GM19455 (cell line): ENCODE measurements around the gene CCDC183.
"Not testable (repeated sequence)": the region's sequence is repeated elsewhere in the genome, so short reads cannot be mapped to it uniquely, and the experiment has no call there.

Source experiments
- ATAC-seq: cut with Tn5 transposase; IDR thresholded peaks from one replicate; pipeline ENCODE4 v1.9.1; 2021; ENCODE audit not compliant: unreplicated experiment

Gene CCDC183

GRCh38 chr9:136837146-136837855 lies 41.2 kb downstream of the CCDC183 start:
- no peak for ATAC-seq

DNA sequence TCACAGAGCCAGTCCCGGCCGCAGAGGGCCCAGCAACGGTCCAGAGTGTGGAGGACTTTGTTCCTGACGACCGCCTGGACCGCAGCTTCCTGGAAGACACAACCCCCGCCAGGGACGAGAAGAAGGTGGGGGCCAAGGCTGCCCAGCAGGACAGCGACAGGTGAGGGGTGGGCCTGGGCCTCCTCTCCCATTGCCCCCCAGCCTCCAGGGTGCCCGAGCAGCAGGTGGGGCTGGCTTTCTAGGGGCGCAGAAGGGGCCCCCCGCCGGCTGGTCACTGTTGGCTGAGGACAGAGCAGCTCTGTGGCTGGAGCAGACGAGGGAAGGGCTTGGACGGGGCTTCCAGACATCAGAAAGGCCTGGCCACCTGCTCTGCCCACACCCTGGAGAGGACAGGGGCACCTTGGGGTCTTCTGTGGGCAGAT lies 41.7 kb downstream of the CCDC183 start:
- ATAC-seq = not testable (repeated sequence)

GRCh38 chr9:136838314-136839228 lies 42.4 kb downstream of the CCDC183 start:
- ATAC-seq = no peak

GRCh38 chr9:136839229-136840139 lies 43.3 kb downstream of the CCDC183 start:
- ATAC-seq = no peak

- ATAC-seq = no peak
These were observed 44.2 kb downstream of the CCDC183 start for GRCh38 chr9:136840140-136840876.

GRCh38 chr9:136840877-136841645 lies 44.9 kb downstream of the CCDC183 start:
- no peak for ATAC-seq

DNA sequence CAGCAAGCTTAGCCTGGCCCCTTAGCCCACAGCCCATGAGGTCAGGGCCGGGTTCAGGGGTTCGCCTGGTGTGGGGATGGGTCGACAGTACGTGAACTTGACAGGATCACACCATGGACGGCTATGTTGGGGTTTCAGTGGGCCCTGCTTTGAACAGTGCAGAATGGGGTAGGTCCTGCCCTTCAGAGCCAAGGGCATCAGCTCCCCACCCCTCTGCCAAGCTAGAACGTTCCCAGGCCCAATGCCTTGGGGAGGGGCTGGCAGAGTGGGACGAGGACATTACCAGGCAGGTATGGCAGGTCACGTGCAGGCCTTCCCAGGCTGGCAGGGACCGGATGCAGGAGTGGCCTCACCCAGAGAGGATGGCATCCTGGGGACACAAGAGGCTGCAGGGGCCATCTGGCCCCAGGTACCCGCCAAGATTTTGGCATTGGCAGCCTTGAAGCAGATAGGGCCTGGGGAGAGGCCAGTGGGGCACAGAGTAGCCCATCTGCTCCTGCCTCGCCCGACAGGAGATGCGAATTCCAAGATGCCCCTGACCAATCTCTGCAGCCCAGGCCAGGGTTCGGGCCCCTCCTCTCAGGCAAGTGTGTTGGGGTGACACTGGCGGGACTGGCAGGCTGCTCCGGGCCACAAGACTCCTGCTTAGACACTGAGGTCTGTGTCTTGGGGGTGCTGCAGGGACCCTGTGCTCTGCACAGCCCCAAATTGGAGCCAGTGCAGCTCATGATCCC lies 45.7 kb downstream of the CCDC183 start:
- not testable (repeated sequence) for ATAC-seq

- peak; percentile 70 for ATAC-seq
These were observed 46.3 kb downstream of the CCDC183 start, which contains the start of gene AJM1 for GRCh38 chr9:136842380-136842948. Gene AJM1 (plus strand): TSS chr9:136842478. CDS start chr9:136844415, 1,937 bp downstream.

- not testable (repeated sequence) for ATAC-seq
These were observed 47.1 kb downstream of the CCDC183 start for GRCh38 chr9:136843159-136843800.

DNA sequence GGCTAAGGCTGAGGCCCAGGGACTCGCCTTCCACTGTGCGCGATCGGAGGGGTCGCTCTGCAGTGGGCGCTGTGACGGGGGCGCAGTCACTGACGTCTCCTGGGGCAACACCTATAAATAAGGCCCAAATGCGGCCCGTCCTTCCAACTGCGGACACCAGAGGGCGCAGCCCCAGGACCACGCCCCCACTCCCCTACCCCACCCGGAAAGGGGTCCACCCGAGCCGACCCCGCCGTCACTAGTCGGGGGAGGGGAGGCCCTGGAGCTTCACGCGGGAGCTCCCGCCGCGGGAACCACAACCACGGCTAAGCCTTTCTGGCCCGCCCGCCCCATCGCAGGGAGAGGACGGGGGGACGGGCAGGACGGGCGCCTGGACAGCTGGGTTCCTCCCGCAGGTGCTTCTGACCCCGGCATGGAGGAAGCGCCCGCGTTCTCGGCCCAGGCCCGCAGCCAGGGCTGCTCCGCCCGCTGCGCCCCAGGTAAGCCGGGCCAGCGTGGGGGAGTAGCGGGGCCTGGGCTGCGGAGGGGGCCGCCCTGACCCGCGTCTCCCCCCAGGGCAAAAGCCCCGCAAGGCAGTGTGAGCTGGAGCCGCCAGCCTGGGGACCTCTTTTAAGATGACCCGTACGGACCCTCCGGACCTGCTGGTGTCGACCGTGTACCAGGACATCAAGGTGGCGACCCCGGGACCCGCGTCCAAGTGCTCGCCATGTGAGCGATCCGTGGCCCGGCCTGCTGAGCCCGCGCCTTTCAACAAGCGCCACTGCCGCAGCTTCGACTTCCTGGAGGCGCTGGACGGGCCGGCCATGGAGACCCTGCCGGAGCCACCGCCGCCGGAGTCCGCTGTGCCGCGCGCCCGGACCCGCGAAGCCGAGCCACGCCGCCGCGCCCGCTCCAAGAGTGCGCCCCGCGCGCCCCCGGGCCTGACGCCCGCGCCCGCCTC lies 47.9 kb downstream of the CCDC183 start:
- ATAC-seq = not testable (repeated sequence)

DNA sequence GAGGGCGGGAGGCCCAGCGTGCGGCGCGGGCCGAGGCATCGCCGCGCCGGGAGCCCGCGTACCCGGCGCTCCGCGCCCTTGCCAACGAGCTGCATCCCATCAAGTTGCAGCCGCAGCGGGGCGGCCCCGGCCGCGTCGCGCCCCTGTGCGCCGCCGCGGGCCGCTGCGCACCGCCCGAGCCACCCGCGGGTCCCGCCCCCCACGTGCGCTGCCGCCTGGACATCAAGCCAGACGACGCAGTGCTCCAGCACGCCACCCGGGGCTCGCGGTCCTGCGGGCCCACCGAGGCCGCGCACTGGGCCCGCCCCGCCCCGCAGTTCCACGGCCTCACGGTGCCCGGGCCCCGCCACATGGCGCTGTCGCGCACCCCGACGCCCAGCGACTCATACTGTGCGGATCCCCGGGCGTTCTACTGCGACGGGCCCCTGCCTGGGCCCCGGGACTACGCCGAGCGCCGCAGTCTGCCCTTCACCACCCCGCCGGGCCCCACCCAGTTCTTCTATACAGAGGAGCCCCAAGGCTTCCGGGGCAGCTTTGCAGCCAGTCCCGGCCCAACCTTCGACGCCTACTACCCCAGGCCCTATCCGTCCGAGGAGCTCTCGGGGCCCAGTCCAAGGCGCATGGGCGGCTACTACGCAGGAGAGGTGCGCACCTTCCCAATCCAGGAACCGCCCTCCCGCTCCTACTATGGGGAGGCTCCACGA lies 48.8 kb downstream of the CCDC183 start:
- ATAC-seq = no peak

GRCh38 chr9:136845465-136846260 lies 49.5 kb downstream of the CCDC183 start:
- ATAC-seq = no peak

DNA sequence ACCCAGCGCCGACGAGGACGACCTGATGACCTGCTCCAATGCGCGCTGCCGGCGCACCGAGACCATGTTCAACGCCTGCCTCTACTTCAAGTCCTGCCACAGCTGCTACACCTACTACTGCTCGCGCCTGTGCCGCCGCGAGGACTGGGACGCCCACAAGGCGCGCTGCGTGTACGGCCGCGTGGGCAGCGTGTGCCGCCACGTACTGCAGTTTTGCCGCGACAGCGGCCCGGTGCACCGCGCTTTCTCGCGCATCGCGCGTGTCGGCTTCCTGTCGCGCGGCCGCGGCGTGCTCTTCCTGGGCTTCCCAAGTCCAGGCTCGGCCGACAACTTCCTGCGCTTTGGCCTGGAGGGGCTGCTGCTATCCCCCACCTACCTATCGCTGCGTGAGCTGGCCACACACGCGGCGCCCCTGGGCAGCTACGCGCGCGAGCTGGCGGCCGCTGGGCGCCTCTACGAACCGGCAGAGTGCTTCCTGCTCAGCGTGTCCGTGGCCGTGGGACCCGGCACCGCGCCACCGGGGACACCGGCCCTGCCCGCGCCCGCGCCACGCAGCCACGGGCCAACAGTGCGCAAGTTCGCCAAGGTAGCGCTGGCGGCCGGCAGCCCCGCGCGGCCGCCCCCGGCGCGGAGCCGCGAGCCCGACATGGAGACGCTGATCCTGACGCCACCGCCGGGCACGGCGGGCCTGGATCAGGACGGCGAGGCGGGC lies 50.4 kb downstream of the CCDC183 start:
- no peak for ATAC-seq

DNA sequence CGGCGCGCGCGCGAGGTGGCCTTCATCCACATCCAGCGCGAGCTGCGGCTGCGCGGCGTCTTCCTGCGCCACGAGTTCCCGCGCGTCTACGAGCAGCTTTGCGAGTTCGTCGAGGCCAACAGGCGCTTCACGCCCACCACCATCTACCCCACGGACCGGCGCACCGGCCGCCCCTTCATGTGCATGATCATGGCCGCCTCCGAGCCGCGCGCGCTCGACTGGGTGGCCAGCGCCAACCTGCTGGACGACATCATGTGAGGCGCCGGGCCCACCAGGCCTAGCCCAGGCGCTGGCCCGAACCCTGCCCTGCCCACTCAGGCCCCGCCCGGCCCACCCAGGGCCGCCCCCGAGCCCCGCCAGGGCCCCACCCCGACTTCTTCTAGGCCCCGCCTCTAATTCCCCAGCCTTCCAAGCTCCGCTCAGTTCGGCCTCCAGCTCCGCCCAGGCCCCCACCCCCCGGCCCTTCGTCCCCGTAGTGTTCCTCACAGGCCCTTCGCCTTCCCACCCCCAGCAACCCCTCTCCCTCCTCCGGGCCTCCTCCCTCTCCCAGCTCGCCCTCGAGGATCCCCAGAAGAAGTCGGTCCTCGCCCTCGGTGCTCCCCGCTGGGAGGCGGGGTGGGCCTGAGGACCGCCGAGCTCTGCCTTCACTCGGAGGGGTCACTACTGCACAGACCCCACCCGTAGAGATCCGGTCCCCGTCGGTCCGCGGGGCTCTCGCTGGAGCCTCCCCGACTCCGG lies 51.1 kb downstream of the CCDC183 start:
- no peak for ATAC-seq
